Left cardiac atrium (tissue), 4 donors: Measurements from ENCODE around the gene GMDS. TPM values are rescaled to one million over a fixed set of nuclear protein-coding genes. Genes with fewer than 3 reads are reported as not detected.

Source experiments
- ATAC-seq, 2 donors: fragments of 200-7000 bp; cut with Tn5 transposase; one replicate each; pipeline ENCODE4 v1.9.1; 2020; ENCODE audit warnings: mild to moderate bottlenecking in 2 of 2, moderate library complexity in 2 of 2
- DNase-seq: peaks from one replicate; pipeline ENCODE4 v3.0.0-alpha.2; 2020
- intact Hi-C, 2 donors: fragments of 100-400 bp; cut with DNase I; formaldehyde crosslinking; loops; one replicate each; pipeline versions ENCODE4 v1.14.1 to v1.15.1; 2022 to 2023
- total RNA-seq, 2 donors: library from RNA; stranded (reverse); fragmentation: NEBNext Ultra II Directional; extraction: Animal tissue kit (Norgen Biotek cat#: 25700); gene quantifications; one replicate each; pipeline ENCODE4 v1.2.1, GENCODE V29; 2021
- donor health status: DM: no; HTN: yes; CAD: no.
- donor health status: DM: no; HTN: yes; CAD: no; lungs with severe emphysema.
- donor health status: DM: yes; HTN: yes; CAD: no.
- donor health status: Dilated cardiomyopathy.

GMDS gene
- total RNA-seq, 2 donors from 2014 or later = 8.4 to 20.8 TPM

GRCh38 chr6:1842334-1842733 is 403.1 kb downstream of the GMDS start:
- ATAC-seq = no peak
- intact Hi-C loops = no loop called here

GRCh38 chr6:1841136-1841535 is 404.3 kb downstream of the GMDS start:
- ATAC-seq (peak; percentile 25 to 38), DNase-seq (no peak)
- intact Hi-C loops = no loop called here

More at GRCh38 chr6:1842334-1842733, 403.1 kb downstream of the GMDS start:
- DNase-seq = no peak

DNA sequence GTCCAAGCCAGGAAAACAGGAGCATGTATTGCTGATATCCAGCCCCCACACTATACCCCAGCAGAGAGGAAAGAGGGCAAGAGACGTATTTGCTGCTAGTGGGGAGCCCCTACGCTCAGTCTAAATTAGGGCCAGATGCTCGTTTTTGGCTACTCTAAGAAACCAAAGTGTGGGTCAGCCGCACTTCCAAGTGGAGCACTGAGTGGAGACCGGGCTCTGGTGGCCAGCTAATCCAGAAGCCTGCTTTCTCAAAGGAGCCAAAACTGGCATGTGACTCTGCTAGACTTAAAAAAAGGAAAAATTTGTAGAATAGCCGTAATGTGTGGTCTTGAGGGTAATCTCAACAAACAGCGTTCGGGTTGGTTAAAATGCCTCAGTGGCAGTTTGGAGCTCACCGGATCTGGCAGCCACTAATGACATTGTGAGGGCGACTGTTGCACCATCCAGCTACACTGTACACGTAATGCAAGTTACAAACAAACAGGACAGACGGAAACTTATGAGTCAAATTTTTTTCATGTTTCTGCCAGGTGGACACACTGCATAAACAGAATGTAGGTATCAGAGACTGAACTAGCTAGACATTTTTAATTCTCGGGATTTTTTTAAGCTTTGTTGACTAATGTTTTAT is 404.8 kb downstream of the GMDS start:
- ATAC-seq = peak in 1 of 2 donors; percentile 41
- intact Hi-C loops = no loop called here

GRCh38 chr6:1839361-1839760 is 406.0 kb downstream of the GMDS start:
- DNase-seq (no peak), ATAC-seq (no peak)
- intact Hi-C loops = no loop called here

More for the DNA sequence above, 404.8 kb downstream of the GMDS start:
- DNase-seq = no peak

DNA sequence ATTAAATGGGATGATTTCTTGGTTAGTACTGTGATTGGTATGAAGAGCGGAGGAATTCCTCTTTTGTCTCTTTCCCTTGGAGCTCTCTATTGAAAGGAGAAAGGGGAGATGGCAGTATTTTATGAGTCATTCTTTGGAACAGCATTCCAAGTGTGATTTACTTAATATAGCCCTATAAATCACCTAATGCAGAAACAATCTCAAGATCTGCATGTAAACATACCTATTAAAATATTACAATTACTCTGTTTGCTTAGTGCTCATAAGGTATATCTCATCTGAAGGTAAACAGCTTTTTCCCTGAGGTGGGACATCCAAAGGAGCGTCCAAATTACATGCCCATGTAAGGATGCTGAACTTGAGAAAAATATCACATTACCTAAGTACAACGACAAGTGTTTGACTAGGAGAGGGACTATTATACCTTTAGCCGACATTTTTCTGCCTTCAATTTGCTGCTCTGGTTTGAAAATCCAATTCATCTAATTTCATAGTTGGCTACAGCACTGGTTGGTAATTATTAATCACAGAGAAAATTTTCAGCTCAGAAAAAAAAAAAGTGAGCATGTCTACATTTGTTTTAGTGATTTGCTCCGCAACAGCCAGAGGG is 406.7 kb downstream of the GMDS start:
- intact Hi-C loops = no loop called here
- DNase-seq (no peak), ATAC-seq (no peak)

GRCh38 chr6:1837826-1838225 is 407.6 kb downstream of the GMDS start:
- intact Hi-C loops = no loop called here
- ATAC-seq (no peak), DNase-seq (no peak)

DNA sequence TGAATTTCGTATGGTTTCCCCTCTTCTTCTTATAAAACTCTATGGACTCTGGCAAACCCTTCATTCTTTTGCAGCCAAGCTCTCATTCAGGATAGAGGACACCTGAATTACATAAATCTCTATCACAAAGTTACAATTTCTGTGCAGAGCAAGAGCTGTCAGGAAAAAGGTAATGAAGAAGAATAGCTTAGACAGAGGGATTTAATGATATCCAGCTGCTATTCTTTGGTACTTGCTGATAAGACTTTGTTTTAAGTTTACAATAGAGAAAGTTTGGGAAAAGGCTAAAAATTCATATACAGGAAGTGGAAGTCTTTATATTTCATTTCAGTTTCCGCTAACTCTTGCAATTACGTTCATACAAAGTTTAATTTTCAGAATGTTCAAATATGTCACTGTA is 408.7 kb downstream of the GMDS start:
- ATAC-seq (no peak), DNase-seq (no peak)
- intact Hi-C loops = no loop called here

GRCh38 chr6:1834646-1835516 is 410.5 kb downstream of the GMDS start:
- intact Hi-C loops = no loop called here
- DNase-seq (no peak), ATAC-seq (no peak)

GRCh38 chr6:1834207-1834606 is 411.2 kb downstream of the GMDS start:
- ATAC-seq (no peak), DNase-seq (no peak)
- intact Hi-C loops = no loop called here

DNA sequence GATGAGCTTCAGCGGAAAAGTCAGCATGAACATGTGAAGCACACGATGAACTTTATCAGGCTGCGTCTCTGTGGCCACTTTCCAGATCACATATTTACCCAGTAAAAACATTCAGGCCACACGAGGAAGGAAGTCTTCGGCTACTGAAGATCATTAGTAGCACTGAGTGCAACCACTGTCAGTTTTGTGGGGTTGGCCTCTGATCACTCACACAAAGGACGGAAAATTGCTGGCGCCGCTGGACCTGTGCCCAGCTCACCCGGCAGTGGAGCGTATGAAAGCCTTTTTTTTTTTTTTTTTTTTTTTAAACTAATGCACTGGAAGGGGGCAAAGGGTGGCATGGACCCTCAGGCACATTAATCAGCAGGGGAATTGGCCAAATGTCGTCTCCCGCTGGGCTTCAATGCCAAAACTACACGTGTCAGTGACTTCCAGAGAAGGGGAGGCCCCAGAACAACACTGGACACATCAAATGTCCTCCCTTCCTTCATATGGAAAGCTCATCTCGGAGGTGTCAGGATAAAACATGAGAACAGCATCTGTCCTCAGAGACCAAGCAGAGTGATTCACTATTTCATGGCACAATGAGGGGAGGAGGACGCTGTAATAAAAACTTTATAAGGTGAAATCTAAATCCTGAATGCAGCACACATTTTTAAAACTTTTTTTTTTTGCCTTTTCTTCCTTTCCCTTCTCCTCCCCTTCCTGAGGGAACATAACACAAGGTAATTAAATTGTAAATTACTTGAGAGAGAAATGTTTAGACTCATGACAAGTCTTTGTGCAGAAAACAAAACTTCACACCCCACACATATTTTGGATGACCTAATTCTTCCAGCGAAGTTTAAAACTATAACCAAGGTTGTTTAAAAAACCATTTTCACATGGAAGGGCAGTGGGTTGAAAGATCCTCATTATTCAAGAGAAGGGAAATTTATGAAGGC is 412.3 kb downstream of the GMDS start:
- ATAC-seq (peak; percentile 85 to 87), DNase-seq (peak; percentile 75)
- intact Hi-C loops = no loop called here

- DNase-seq = no peak
- intact Hi-C loops = no loop called here
- no peak for ATAC-seq
Measured at GRCh38 chr6:1832358-1832757, 413.0 kb downstream of the GMDS start.

GRCh38 chr6:1827984-1828793 is 417.2 kb downstream of the GMDS start:
- DNase-seq = no peak
- intact Hi-C loops = no loop called here
- no peak for ATAC-seq

- intact Hi-C loops = no loop called here
- ATAC-seq (no peak), DNase-seq (no peak)
Measured at GRCh38 chr6:1825926-1826325, 419.5 kb downstream of the GMDS start.

DNA sequence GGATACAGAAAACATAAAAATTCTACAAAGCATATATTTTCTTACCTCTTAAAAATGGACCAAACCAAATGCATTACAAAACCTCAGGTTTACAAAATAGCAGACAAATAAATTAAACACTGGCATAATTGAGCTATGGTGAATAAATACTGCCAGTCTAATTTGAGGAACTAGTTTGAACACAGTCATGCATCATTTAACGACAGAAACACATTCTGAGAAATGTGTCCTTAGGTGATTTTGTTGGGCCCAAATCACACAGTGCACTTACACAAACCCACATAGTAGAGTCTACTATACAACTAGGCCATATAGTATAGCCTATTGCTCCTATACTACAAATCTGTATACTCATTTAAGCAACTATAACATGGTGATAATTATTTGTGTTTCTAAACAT is 420.1 kb downstream of the GMDS start:
- no peak for ATAC-seq
- intact Hi-C loops = no loop called here
- no peak for DNase-seq

DNA sequence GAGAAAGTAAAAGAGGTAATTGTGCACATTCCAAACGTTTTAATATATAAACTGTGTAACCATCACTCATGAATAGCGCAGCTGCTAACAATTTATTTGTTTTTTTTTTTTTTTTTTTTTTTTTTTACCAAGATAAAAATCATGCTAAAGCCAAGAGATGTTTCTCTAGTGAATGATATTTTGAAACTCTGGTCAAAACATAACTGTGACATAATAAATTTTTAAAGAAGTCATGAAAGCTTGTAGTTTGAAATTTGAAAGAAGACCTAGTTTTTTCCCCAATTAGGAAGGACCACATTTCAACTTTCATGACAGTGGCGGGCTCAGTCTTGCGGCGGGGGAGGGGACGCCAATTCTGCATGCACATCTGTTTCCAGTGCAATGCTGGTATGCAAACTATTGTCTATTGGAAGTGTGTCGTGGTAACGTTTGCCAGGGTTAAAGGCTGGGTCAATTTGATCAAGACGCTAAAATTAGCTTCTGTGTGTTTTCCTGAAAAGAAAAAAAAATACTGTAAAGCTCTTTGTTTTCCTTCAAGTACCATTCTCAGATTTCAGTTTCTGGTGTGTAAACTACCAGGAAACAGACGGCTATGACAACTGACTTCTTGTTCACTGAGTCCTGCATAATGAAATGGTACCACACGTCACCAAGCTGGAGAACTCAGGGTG is 423.8 kb downstream of the GMDS start:
- DNase-seq (no peak), ATAC-seq (peak; percentile 32 to 44)
- intact Hi-C loops = no loop called here

- ATAC-seq (no peak), DNase-seq (no peak)
- intact Hi-C loops = no loop called here
Measured at GRCh38 chr6:1821164-1821512, 424.3 kb downstream of the GMDS start.

GRCh38 chr6:1820714-1821113 is 424.7 kb downstream of the GMDS start:
- no peak for ATAC-seq
- intact Hi-C loops = no loop called here

GRCh38 chr6:1820165-1820564 is 425.2 kb downstream of the GMDS start:
- intact Hi-C loops = no loop called here
- DNase-seq (no peak), ATAC-seq (no peak)

More at GRCh38 chr6:1820714-1821113, 424.7 kb downstream of the GMDS start:
- no peak for DNase-seq
